Bone marrow (tissue), 2 donors: ENCODE data around the gene HEXIM2.

ENCODE experiments used
- DNase-seq, 2 donors: peaks; one replicate each; lab custom pipeline; 2025; lab: John Stamatoyannopoulos, UW

Gene HEXIM2

GRCh38 chr17:45143767-45144198 lies 17.9 kb upstream of the HEXIM2 start:
- no peak for DNase-seq

DNA sequence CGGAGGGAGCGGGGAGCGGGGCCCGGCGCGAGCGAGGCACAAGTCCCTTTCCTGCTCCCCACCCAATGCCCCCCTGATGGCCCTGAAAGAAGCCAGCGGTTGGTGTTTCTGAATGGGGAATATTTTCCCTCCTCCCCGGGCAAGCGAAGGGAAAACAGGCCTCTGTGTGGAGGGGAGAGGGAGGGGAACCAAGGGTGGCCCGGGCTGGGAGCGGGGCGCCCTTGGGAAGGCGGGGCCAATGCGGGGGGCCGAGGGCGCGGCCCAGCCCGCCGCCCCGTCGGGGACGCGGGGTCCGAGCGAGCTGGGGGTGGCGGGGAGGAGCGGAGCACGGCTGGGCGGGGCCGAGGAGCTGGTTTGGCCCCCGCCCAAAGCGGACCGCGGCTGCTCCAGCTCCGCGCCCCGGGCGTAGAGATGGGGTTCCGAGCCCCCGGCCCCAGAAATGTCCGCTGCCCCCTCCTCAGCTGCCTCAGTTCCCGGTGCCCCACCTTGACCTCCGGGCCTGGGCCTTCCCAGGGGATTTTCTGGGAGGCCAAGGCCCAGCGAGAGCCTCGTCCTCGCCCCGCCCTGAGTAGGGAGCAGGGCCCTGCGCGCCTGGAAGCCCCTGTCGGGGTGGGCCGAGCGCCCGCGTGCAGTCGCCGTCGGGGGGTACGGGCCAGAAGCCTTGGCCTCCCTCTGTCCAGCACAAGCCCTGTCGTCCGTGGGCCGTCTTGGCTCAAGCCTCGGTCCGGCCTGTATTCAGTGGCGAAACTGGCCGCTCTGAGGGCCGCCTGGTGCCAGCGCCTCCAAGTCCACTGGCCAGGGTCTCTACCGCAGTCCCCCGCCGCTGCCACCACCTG lies 17.3 kb upstream of the HEXIM2 start:
- no peak for DNase-seq

DNA sequence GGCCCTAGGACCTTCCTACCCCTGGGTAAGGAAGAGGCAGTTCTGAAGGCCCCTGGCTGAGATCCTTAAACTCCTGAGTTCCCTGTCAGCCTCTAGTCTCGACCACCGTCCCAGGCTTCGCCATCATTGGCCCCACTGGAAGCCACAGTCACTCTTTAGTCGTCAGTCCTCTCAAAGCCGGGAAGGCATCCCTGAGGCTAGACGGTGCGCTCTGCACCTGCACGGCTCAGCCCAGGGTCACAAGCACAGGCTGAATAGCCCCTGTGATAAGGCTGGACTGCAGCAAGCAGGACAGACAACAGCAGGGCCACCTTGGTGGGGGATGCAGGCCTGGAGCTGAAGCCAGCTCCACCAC lies 16.7 kb upstream of the HEXIM2 start:
- DNase-seq, result no peak

DNA sequence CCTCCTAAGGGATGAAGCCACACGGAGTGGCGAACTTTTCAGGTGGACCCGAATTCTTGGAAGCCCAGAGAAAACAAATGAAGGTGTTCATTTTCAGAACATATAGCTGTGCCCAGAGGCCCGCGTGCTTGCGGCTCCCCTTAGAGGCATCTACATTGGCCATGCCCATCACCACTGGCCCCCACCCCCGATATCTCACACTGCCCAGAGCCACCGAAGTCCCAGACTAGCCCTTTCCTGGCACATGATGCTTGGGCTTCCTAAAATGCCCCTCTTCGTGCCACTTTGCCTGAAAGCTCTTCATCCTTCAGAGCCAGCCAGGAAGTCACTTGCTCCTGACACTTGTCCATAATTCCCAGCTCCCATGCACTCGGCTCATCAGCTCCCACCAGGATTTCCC lies 15.5 kb upstream of the HEXIM2 start:
- DNase-seq, result no peak

DNA sequence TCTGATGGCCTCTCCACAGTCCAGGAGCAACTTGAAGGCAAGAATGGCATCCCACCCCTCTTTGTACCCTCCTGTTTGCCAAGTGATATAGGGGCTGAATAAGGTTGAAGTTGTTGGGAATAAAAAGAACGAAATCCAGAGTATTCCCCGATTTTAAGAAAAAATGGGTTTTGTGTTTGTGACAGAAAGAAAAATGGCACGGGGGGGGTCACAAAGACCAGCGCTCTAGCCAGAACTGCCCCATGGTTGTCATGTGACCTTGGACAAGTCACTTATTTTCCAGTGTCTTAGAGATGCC lies 15.1 kb upstream of the HEXIM2 start:
- no peak for DNase-seq

- peak in 1 of 2 donors; percentile 78 for DNase-seq
Observed at GRCh38 chr17:45146890-45147580, 14.6 kb upstream of the HEXIM2 start.

- peak; percentile 74 to 87 for DNase-seq
Observed at GRCh38 chr17:45147581-45148182, 14.0 kb upstream of the HEXIM2 start.

DNA sequence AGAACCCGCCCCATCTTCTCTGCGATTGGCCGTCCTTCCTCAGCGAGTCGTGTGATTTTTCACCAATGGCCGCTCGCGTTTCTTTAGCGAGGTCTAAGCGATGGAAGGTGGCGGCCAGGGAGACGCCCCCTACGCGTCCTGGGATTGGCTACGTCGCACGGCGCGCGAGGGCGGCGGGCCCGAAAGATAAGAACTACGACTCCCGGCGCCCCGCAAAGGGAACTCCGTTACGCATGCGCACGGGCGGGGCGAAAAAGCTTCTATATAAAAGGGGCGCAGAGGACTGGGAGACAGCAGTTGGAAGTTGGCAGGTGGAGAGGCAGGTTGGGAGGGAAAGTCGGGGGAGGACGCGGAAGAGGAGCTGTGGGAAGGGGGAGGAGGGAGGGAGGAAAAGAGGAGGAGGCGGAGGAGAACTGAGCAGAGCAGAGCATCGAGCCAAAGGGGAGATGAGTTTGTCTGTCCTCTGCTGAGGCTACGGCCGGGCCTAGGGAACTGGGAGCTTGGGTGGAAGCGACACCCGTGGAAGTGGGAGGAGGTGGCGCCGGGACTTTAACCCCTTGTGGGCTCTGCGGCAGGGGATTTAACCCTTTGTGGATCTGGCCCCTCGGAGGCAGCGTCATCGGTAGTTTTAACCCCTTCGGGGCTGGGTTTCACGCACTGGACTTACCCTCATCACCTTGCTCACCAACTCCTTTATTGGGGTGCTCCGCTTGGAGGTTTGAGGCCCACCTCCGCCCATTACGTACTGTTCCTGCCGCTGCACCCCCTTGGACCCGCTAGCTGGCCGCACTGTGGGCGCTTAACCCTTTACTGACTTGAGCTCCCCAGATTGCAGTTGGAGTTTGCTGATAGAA lies 13.3 kb upstream of the HEXIM2 start, which contains the start of gene HEXIM1:
Gene HEXIM1, plus strand, starts transcription at position 293 of the 854 bp plus-strand sequence. CDS start 716 bp downstream, outside the sequence.
- peak; percentile 96 to 99 for DNase-seq

DNA sequence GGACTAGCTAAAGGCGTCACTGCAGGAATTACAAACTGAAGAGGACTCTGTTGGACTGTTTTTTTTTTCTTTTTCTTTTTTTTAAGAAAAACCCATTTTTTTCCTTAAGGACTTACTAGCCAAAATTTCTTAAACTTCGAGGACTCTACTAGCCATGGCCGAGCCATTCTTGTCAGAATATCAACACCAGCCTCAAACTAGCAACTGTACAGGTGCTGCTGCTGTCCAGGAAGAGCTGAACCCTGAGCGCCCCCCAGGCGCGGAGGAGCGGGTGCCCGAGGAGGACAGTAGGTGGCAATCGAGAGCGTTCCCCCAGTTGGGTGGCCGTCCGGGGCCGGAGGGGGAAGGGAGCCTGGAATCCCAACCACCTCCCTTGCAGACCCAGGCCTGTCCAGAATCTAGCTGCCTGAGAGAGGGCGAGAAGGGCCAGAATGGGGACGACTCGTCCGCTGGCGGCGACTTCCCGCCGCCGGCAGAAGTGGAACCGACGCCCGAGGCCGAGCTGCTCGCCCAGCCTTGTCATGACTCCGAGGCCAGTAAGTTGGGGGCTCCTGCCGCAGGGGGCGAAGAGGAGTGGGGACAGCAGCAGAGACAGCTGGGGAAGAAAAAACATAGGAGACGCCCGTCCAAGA lies 12.5 kb upstream of the HEXIM2 start:
- peak; percentile 59 to 61 for DNase-seq

DNA sequence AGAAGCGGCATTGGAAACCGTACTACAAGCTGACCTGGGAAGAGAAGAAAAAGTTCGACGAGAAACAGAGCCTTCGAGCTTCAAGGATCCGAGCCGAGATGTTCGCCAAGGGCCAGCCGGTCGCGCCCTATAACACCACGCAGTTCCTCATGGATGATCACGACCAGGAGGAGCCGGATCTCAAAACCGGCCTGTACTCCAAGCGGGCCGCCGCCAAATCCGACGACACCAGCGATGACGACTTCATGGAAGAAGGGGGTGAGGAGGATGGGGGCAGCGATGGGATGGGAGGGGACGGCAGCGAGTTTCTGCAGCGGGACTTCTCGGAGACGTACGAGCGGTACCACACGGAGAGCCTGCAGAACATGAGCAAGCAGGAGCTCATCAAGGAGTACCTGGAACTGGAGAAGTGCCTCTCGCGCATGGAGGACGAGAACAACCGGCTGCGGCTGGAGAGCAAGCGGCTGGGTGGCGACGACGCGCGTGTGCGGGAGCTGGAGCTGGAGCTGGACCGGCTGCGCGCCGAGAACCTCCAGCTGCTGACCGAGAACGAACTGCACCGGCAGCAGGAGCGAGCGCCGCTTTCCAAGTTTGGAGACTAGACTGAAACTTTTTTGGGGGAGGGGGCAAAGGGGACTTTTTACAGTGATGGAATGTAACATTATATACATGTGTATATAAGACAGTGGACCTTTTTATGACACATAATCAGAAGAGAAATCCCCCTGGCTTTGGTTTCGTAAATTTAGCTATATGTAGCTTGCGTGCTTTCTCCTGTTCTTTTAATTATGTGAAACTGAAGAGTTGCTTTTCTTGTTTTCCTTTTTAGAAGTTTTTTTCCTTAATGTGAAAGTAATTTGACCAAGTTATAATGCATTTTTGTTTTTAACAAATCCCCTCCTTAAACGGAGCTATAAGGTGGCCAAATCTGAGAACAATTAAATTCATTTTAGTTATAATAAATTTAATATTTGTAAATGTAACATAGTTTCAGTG lies 11.7 kb upstream of the HEXIM2 start:
- DNase-seq, result peak in 1 of 2 donors; percentile 35

- DNase-seq, result no peak
Observed at GRCh38 chr17:45150911-45151809, 10.5 kb upstream of the HEXIM2 start.

DNA sequence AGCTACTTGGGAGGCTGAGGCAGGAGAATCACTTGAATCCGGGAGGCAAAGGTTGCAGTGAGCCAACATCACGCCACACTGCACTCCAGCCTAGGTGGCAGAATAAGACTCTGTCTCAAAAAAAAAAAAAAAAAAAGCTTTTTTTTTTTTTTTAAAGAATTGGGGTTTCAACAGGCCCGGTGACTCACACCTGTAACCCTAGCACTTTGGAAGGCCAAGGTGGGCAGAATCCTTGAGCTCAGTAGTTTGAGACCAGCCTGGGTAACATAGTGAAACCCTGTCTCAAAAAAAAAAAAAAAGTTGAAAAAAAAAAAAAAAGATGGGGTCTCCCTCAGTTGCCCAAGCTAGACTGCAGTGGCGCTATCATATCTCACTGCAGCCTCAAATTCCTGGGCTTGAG lies 6.6 kb upstream of the HEXIM2 start:
- DNase-seq, result no peak

DNA sequence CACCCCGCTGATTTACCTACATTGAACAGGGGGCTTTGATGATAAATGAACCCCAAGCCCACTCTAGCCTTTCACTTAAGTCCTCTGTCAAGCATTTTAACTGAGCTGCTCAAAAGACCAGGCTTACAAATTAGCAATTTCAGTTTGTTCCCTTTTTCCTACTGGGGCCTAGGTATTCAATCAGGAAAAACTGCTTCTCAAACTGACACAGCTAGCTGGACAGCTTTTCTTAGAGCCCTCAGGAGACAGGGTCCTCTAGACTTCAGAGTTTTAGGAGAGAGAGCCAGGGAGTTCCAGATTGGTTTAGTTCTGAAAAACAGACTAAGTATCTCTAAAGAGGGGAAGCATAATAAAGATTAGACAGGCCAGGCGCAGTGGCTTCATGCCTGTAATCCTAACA lies 6.2 kb upstream of the HEXIM2 start:
- DNase-seq, result no peak

DNA sequence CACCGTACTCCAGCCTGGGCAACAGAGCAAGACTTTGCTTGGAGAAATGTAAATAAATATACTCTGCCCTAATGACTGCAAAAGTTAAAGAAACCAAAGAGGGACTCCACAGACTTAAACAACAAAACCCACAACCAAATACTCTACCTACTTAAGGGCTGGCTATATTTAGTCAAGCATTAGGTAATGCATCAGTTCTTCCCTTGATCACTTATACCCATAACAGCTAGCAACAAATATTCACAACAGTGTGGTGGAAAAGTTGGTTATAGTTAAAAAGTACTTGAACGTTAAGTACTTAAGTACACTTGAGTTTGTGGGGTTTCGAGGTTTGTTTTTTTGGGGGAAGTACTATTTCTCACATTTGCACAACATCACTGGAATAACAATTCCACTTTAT lies 5.4 kb upstream of the HEXIM2 start:
- DNase-seq, result no peak

DNA sequence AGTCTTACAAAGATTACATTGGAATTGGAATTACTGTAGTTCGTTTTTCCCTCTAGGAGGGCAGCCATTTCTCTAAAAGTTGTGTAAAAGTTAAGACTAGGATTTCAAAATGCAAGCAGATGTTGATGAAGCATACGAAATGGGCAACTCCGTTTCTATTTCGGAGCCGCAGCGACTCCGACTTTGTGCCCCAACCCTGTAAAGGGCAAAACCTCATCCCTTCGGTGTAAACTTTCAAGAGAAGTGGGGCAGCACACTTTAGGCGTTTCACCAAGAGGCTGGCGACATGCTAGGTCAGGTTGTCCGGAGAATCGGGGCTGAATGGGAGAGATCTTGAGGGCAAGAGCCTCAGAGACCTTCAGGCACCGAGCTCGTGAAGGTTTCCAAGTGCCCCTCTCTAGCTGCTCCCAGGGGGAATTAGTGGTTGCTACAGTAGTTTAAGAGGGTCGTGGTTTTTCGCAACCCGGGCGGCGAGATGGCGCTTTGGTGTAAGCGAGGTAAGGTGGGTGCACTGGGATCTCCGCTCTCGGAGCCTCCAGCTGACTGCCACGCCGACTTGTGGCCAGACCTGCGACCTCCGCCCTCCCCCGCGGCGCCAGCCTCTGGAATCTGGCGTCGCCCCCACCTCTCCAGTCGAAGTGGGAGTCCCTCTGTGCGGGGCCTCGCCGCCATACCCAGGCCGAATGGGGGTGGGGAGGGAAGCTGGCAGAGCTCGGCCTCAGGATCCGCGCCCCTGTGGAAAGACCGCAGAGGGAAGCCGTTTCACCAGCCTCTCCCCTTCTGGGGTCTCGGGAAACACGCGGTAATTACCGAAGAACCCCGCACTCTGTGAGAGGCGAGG lies 1.0 kb upstream of the HEXIM2 start:
- peak in 1 of 2 donors; percentile 89 for DNase-seq

DNA sequence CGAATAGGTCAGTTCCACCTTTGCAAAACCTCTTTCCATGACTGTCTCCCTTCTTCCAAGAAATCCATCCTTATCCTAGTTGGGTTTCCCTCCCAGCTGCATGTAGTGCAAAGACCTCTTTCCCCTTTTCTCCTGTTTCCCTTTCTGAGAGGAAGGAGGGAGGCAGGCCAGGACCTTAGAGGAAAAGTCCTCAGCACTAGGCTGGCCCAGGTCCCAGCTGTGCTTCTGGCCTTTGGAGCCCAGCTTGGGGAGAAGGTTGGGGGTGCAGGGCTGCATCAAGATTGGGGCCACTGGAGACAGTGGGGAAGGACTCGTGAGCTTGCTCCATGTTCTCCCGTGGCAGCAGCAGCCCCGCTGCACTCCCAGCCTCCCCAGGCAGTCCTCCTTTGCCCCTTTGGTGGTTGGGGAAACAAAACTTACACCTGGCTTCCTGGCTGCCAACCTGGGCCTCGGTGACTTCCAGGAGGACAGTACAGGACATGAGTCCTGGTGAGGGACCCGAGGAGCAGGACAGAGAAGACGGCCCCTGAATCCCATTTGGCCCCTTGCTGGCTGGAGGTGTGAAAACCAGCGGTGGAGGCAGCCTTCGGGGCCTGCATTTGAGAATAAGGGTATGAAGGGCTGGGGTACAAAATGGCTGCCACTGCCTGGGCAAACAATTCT lies 481 bp downstream of the HEXIM2 start:
- DNase-seq, result no peak

- no peak for DNase-seq
Observed at GRCh38 chr17:45164734-45165269, 3.1 kb downstream of the HEXIM2 start.
